Stimulated activated CD4-positive, alpha-beta T cell treated with anti-CD3 and anti-CD28 coated beads, TNF-alpha, amount 100 ng/mL, for 4 hours (primary cell): ENCODE results near the gene AK4.

Experiments
- DNase-seq, 3 experiments: peaks; one replicate each; pipeline ENCODE4 v3.0.0-alpha.2; 2020; ENCODE audit warnings: low read depth in 3 of 3

The AK4 gene

GRCh38 chr1:65176591-65176990 lies 28.6 kb downstream of the AK4 start:
- DNase-seq, result no peak

GRCh38 chr1:65177457-65177856 lies 29.5 kb downstream of the AK4 start:
- no peak for DNase-seq

DNA sequence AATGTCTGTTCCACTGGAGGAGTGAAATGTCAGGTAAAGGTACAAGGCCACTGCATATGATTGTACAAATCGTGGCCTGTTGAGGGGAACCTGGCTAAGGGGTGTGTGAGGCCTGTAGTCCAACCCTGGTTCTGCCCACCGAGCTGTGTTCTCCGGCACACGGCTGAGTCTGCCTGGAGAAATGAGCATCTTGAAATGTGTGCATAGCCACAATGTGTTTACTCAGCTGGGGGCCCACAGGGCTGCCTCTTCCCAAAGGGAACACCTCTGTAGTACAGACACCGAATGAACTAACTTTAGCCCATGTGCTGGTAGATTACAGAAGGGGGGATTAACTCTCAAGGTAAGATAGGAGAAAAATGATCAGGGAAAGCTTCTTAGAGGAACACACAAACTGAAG lies 30.2 kb downstream of the AK4 start:
- no peak for DNase-seq

- DNase-seq, result no peak
Observed at GRCh38 chr1:65179148-65179547, 31.1 kb downstream of the AK4 start.

DNA sequence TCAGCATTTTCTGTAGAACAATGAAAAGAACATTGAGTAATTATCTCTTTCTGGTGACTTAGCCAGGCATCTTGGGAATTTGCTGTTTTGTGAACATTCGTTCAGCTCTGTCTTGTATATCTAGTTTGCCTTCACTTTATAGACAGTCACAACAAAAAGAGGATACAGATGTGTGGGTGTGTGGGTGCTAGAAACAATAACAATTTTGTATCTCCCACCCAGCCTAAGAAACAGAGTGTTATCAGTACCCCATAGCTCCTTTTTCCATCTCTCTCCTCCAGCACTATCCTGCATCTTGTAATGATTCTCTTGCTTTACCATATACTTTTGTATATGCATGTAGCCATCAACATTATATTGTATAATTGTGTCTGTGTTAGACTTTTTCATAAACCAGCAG lies 33.0 kb downstream of the AK4 start:
- DNase-seq, result no peak

- no peak for DNase-seq
Observed at GRCh38 chr1:65182658-65183268, 34.8 kb downstream of the AK4 start.

DNA sequence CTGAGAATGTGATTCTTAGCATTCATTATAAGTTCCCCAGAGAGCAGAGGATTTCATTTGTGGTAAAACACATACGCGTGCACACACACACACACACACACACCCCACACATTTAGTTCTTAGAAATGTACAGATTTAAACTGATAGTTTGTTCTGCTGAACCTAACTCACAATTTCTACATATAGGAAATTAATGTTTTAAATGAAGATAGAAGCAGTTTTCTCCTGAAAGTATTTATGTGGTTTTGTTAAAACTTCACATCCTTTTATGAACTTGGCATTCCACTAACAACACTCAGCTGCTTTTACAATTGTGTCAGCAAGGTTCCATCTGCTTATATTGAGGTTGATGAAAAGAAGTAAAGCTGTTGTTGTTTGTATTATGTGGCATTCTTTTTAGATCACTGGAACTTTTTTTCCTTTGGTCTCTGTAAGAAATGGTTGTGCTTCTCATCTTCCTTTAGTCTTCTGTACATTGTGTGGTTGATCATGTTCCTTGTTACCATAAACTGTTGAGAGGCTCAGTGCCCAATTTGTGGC lies 41.6 kb downstream of the AK4 start:
- DNase-seq, result no peak

DNA sequence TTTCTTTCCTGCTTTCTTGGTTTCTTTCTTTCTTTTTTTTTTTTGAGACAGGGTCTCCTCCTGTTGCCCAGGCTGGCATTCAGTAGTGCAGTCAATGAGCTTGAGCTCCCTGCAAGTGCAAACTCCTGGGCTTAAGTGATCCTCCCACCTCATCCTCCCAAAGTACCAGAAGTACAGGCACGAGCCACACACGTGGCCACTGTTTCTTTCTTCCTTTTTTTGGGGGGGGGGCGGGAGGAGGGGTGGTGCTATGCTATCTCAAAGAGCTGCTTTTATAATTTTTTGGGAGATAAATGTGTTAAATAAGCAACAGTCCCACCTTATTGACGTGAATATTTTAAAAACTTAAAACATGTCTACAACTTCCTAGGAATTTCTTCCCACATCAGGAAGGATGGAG lies 42.2 kb downstream of the AK4 start:
- no peak for DNase-seq

DNA sequence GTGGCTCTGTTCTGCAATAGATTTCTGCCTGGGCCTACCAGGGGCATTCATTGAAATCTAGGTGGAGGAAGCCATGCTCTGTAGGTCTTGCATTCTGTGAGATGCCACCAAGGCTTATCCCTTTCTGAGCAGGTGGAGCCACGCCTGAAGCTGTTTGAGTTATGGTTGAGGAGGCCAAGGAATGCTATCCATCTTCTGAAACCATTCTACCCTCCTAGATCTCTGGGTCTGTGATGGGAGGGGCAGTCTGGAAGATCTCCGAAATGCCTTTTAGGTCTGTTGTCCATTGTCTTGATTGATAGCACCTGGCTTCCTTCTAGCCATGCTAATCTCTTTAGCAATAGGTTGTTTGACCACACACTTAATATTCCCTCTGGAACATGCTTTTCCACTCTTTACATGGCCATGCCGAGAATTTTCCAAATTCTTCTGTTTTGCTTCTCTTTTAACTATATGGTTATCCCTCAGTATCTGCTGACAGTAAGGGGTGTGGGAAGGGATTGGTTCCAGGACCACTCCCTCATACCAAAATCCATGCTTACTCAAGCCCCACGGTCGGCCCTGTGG lies 45.2 kb downstream of the AK4 start:
- DNase-seq, result no peak

- no peak for DNase-seq
Observed at GRCh38 chr1:65195495-65196417, 47.8 kb downstream of the AK4 start.

- DNase-seq, result no peak
Observed at GRCh38 chr1:65196926-65197325, 48.9 kb downstream of the AK4 start.

- DNase-seq, result no peak
Observed at GRCh38 chr1:65197636-65198035, 49.6 kb downstream of the AK4 start.

- no peak for DNase-seq
Observed at GRCh38 chr1:65198096-65198495, 50.1 kb downstream of the AK4 start.

DNA sequence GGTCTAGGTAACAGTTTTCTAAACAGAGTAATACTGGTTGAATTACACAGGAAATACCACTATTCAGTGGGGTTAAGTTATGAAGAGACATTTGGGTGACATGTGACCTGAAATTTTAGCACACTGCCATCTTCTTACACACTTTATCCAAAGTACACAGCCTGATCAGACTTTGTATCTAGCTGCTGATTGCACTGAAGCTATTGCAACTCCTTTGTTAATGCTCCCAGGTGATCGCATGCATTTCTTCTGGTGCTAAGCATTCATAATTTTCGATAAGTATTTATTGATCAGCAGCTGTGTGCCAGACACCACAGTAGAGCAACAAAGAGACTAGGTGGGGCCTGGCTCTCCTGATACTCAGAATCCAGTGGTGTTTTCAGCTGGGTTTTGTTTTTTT lies 52.4 kb downstream of the AK4 start:
- DNase-seq, result no peak

DNA sequence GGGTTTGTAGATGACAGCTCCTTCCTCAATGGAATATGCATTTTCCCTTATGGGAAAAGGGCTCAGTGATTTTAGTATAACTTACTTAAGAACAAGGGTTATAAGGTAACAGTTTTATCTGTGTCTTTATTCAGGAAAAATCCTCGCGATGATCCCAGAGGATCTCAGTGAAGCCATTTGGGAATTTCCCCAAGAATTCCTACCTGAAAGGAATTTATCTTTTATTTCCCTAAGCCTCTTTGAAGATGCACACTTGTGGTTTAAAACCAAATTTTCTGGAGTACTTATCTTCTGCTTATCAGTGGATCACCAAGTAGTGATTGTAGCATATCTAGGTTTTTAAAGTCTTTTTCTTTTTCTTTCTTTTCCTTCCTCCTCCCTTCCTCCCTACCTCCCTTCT lies 58.8 kb downstream of the AK4 start:
- DNase-seq, result no peak

DNA sequence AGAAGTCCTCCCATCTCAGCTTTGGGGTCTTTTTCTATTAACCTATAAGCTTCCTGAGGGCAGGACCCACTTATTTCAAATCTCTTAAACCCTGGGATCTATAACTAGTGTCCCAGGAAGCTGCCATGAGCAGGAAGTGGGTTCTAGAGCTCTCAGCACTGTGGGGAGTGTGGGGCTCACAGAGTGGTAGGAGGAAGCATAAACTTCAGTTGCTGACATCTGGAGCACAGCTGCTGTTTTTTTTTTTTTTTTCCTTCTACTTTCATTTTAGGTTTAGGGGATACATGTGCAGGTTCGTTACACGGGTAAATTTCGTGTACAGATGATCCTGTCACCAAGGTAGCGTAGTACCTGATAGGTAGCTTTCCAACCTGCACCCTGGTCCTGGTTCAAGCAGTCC lies 59.3 kb downstream of the AK4 start:
- DNase-seq, result no peak

- DNase-seq, result no peak
Observed at GRCh38 chr1:65208563-65208973, 60.6 kb downstream of the AK4 start.

- DNase-seq, result no peak
Observed at GRCh38 chr1:65209005-65209885, 61.2 kb downstream of the AK4 start.

DNA sequence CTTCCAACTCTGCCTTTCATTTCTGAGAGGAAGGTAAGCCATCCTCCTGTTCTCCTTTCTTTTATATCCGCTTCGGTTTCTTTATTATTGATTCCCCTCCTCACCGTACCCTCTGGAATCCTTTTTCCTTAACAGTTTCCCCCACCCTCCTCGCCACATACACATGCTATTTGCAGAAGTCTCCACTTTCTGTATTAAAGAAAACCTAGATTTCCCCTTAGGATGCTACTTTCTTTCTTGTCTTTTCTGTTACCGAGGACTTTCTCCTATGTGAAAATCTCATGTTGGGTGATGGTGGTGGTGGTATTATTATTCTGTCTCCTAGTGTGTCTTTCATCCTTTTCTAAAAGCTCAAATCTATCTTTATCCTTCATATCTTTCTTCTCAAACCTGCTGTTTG lies 62.3 kb downstream of the AK4 start:
- DNase-seq, result no peak

DNA sequence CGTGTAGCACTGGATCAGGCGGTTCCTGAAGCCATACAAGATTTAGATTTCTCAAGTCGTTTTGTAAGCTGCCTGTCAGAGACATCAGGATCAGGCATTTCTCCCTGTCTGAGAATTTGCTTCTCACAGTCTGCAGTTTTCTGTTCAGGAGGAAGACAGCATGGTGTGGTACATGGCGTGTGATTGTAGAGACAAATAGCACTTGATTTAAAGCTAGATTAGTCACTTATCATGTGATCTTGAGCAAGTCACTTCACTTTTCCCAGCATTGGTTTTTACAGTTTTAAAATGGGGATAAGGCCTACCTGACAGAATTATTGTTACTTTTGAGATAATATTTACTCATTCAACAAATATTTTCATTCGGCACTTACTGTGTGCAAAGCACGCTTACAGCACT lies 63.3 kb downstream of the AK4 start:
- no peak for DNase-seq

GRCh38 chr1:65213271-65214023 lies 65.4 kb downstream of the AK4 start:
- no peak for DNase-seq
